Left ventricle myocardium inferior (tissue), 1 donor: Measurements from ENCODE around the gene UBE3C. TPM values are rescaled to one million over a fixed set of nuclear protein-coding genes. Genes with fewer than 3 reads are reported as not detected.
A peak's percentile ranks its signal among the peaks of the same experiment; 100 is the strongest.

Experiments used
- DNase-seq: peaks from one replicate; pipeline ENCODE4 v3.0.0-alpha.2; 2020
- H3K27ac ChIP-seq: fragments of 200-600 bp; replicated peaks from 2 replicates; pipeline ENCODE4 v1.8.0; 2021
- H3K27me3 ChIP-seq: fragments of 200-600 bp; 2 replicates; pipeline ENCODE4 v1.8.0; 2021; ENCODE audit warnings: low read depth
- H3K36me3 ChIP-seq: fragments of 200-600 bp; 2 replicates; pipeline ENCODE4 v1.8.0; 2021
- H3K4me1 ChIP-seq: fragments of 200-600 bp; 2 replicates; pipeline ENCODE4 v1.8.0; 2021
- H3K4me3 ChIP-seq: fragments of 200-600 bp; 2 replicates; pipeline ENCODE4 v1.8.0; 2021; ENCODE audit warnings: mild to moderate bottlenecking, moderate library complexity
- H3K9me3 ChIP-seq: fragments of 200-600 bp; replicated peaks from 2 replicates; pipeline ENCODE4 v1.8.0; 2021
- CTCF ChIP-seq: fragments of 200-600 bp; IDR thresholded peaks from 2 replicates; pipeline ENCODE4 v1.8.0; 2021; ENCODE audit warnings: antibody characterized with exemption, mild to moderate bottlenecking, borderline replicate concordance
- intact Hi-C: fragments of 100-400 bp; cut with micrococcal nuclease; formaldehyde crosslinking; loops from one replicate; pipeline ENCODE4 v1.11.0; 2022
- total RNA-seq: library from RNA; stranded (reverse); fragmentation: NEBNext Ultra II Directional; extraction: Animal tissue kit (Norgen Biotek cat#: 25700); gene quantifications from one replicate; pipeline ENCODE4 v1.2.1, GENCODE V29; 2021
- donor health status: DM: no; HTN: yes; CAD: no; lungs with severe emphysema.

The UBE3C gene
- total RNA-seq, 1 donor from 2014 or later: 50.2 TPM

GRCh38 chr7:157299317-157299612 is 160.5 kb downstream of the UBE3C start:
- no peaks in the 10 kb centered on the region for H3K36me3 ChIP-seq
- peaks cover 16% of the 10 kb centered on the region for H3K27me3 ChIP-seq
- no peaks in the 10 kb centered on the region for H3K4me1 ChIP-seq
- intact Hi-C loops: no loop called here
- no peak overlapping the region for H3K4me3 ChIP-seq
- DNase-seq: no peak
- H3K9me3 ChIP-seq: no peaks in the 10 kb centered on the region
- no peak for TF ChIP-seq CTCF
- H3K27ac ChIP-seq: no peak overlapping the region

- no peaks in the 10 kb centered on the region for H3K9me3 ChIP-seq
- H3K36me3 ChIP-seq: no peaks in the 10 kb centered on the region
- H3K27me3 ChIP-seq: peaks cover 15% of the 10 kb centered on the region
- no peak overlapping the region for H3K27ac ChIP-seq
- TF ChIP-seq CTCF: no peak
- no peaks in the 10 kb centered on the region for H3K4me1 ChIP-seq
- intact Hi-C loops: no loop called here
- H3K4me3 ChIP-seq: peak overlapping the region; percentile 47
- no peak for DNase-seq
Observed at GRCh38 chr7:157299613-157300368, 161.1 kb downstream of the UBE3C start.

DNA sequence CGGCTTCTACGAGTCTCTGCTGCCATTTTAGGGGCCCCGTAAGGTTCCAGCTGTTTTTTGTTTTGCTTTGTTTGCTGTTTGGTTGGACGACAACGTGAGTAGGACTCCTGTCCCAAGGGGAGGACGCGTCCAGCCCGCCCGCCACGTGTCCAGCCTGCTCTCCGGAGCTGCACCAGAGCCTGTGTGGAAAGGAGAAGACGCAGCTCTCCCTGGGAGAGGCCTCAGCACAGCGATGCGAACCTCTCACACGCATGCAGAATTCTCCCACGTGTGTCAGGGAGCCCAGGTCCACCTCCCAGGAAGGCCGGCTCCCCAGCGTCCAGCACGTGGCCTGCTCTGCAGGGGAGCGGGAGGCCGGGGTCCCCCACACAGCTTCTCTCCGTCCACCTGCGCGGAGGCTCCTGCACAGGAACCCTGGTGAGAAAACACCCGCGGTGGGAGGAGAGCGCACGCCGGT is 161.7 kb downstream of the UBE3C start:
- peak overlapping the region; percentile 47 for H3K4me3 ChIP-seq
- H3K4me1 ChIP-seq: no peaks in the 10 kb centered on the region
- no peak for DNase-seq
- H3K36me3 ChIP-seq: no peaks in the 10 kb centered on the region
- no peaks in the 10 kb centered on the region for H3K9me3 ChIP-seq
- intact Hi-C loops: no loop called here
- H3K27ac ChIP-seq: no peak overlapping the region
- H3K27me3 ChIP-seq: peaks cover 14% of the 10 kb centered on the region
- no peak for TF ChIP-seq CTCF

GRCh38 chr7:157301610-157302120 is 162.9 kb downstream of the UBE3C start:
- no peak for DNase-seq
- Histone ChIP-seq H3K4me3 (no peak overlapping the region), H3K27ac (peak overlapping the region; percentile 5), H3K36me3 (no peaks in the 10 kb centered on the region), H3K27me3 (peaks cover 14% of the 10 kb centered on the region), H3K9me3 (no peaks in the 10 kb centered on the region), H3K4me1 (no peaks in the 10 kb centered on the region)
- intact Hi-C loops: no loop called here
- no peak for TF ChIP-seq CTCF

DNA sequence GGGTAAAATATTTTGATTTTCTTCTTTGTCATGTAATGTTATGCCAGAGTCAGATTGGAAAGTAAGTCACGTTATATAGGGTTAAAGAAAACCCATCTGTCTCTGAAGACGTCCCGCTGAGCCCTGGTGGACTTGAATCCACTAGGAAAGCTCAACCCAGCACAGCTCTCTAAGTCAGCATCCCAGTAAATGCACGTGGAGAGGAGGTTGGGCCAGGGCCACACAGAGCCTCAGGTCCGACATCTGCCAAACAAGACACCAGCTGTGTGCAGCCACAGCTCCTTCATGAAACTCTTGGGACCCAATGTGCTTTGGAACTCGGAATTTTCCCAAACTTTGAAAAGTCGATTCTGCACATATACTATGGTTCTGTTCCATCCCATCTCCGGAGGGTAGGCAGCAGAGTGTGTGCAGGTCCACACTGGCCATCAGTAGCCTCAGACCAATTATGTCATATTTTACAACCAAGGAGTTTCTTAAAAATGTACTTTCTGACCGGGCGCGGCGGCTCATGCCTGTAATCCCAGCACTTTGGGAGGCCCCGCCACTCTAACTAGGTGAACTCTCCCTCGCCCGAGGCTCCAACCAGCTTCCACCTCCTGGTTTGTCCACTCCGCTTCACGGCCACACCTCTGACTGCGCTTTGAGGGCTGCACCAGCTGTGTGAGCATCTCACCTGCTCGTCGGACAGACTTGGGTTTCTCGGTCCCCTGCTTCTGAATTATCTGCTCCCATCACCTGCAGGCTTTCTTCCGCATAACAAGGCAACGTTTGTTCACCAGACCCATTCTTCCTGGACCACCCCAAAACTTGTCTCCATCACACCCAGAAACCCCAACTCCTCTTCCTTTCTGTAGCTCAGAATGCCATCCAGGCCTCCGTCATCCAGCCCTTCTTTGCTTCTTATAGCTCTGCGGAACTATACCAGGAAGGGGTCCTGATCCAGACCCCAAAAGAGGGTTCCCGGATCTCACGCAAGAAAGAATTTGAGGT is 168.4 kb downstream of the UBE3C start:
- no peak for DNase-seq
- no peak overlapping the region for H3K27ac ChIP-seq
- H3K4me3 ChIP-seq: no peak overlapping the region
- H3K36me3 ChIP-seq: no peaks in the 10 kb centered on the region
- H3K27me3 ChIP-seq: no peaks in the 10 kb centered on the region
- TF ChIP-seq CTCF: no peak
- intact Hi-C loops: no loop called here
- H3K9me3 ChIP-seq: no peaks in the 10 kb centered on the region
- no peaks in the 10 kb centered on the region for H3K4me1 ChIP-seq
